ENCODE data around the gene SUPT5H. TPM values are rescaled to one million over a fixed set of nuclear protein-coding genes. Genes with fewer than 3 reads are reported as not detected.
"Not testable (repeated sequence)": the region's sequence is repeated elsewhere in the genome, so short reads cannot be mapped to it uniquely, and the experiment has no call there.

The SUPT5H gene
- total RNA-seq, 2 experiments from 2014 or later, result 144 to 150 TPM

GRCh38 chr19:39463403-39463802 is 18.0 kb downstream of the SUPT5H start:
- Mint-ChIP-seq H3K36me3 (ENCODE audit: low read depth) (peaks cover 50% of the 10 kb centered on the region), H3K4me1 (no peaks in the 10 kb centered on the region), H3K27ac (no peak overlapping the region), H3K27me3 (no peaks in the 10 kb centered on the region), H3K9me3 (no peaks in the 10 kb centered on the region), H3K4me3 (no peak overlapping the region)
- CTCF ChIA-PET, result interaction anchor here (1.4 kb wide), 2 partner anchors 11 to 17 kb away, joined by 3 to 4 read pairs; partner anchors contain the start of gene TIMM50
- POLR2A ChIA-PET, result no interaction called here
- no peak for DNase-seq

- no peak overlapping the region for H3K27ac Mint-ChIP-seq
- POLR2A ChIA-PET, result no interaction called here
- H3K4me1 Mint-ChIP-seq, result no peaks in the 10 kb centered on the region
- no peaks in the 10 kb centered on the region for H3K27me3 Mint-ChIP-seq
- CTCF ChIA-PET, result interaction anchor here (1.1 to 1.4 kb wide), 2 partner anchors 8 to 68 kb away, joined by 3 to 6 read pairs; no protein-coding TSS in a partner anchor
- DNase-seq, result no peak
- no peak overlapping the region for H3K4me3 Mint-ChIP-seq
- H3K36me3 Mint-ChIP-seq (ENCODE audit: low read depth), result peaks cover 48% of the 10 kb centered on the region
- H3K9me3 Mint-ChIP-seq, result no peaks in the 10 kb centered on the region
Measured at GRCh38 chr19:39465956-39466747, 20.8 kb downstream of the SUPT5H start.

- DNase-seq, result no peak
- H3K27me3 Mint-ChIP-seq, result no peaks in the 10 kb centered on the region
- H3K9me3 Mint-ChIP-seq, result no peaks in the 10 kb centered on the region
- H3K4me1 Mint-ChIP-seq, result peaks cover 4% of the 10 kb centered on the region
- CTCF ChIA-PET, result no interaction called here
- H3K4me3 Mint-ChIP-seq, result no peak overlapping the region
- POLR2A ChIA-PET, result no interaction called here
- peaks cover 51% of the 10 kb centered on the region for H3K36me3 Mint-ChIP-seq (ENCODE audit: low read depth)
- peak overlapping the region; percentile 38 for H3K27ac Mint-ChIP-seq
Measured at GRCh38 chr19:39467941-39468340, 22.6 kb downstream of the SUPT5H start.

- no peaks in the 10 kb centered on the region for H3K27me3 Mint-ChIP-seq
- peaks cover 5% of the 10 kb centered on the region for H3K4me1 Mint-ChIP-seq
- H3K4me3 Mint-ChIP-seq, result no peak overlapping the region
- H3K36me3 Mint-ChIP-seq (ENCODE audit: low read depth), result peaks cover 55% of the 10 kb centered on the region
- DNase-seq, result no peak
- ChIA-PET POLR2A (interaction anchor here (0.6 kb wide), 1 partner anchor 40 kb away, joined by 3 read pairs; no protein-coding TSS in a partner anchor), CTCF (interaction anchor here (0.8 kb wide), 1 partner anchor 372 kb away, joined by 3 read pairs; no protein-coding TSS in a partner anchor)
- H3K27ac Mint-ChIP-seq, result no peak overlapping the region
- H3K9me3 Mint-ChIP-seq, result no peaks in the 10 kb centered on the region
Measured at GRCh38 chr19:39469036-39469435, 23.7 kb downstream of the SUPT5H start.

GRCh38 chr19:39469567-39469966 is 24.2 kb downstream of the SUPT5H start:
- CTCF ChIA-PET, result interaction anchor here (0.6 to 0.8 kb wide), 2 partner anchors 63 to 372 kb away, joined by 3 read pairs; partner anchors contain the start of gene EID2B
- no peaks in the 10 kb centered on the region for H3K27me3 Mint-ChIP-seq
- H3K9me3 Mint-ChIP-seq, result no peaks in the 10 kb centered on the region
- POLR2A ChIA-PET, result interaction anchor here (0.6 kb wide), 1 partner anchor 41 kb away, joined by 3 read pairs; no protein-coding TSS in a partner anchor
- peak overlapping the region; percentile 56 for H3K27ac Mint-ChIP-seq
- DNase-seq, result no peak
- H3K4me1 Mint-ChIP-seq, result peaks cover 7% of the 10 kb centered on the region
- no peak overlapping the region for H3K4me3 Mint-ChIP-seq
- peaks cover 59% of the 10 kb centered on the region for H3K36me3 Mint-ChIP-seq (ENCODE audit: low read depth)

GRCh38 chr19:39470724-39471339 is 25.4 kb downstream of the SUPT5H start:
- DNase-seq, result no peak
- Mint-ChIP-seq H3K27ac (no peak overlapping the region), H3K9me3 (no peaks in the 10 kb centered on the region), H3K27me3 (no peaks in the 10 kb centered on the region), H3K36me3 (ENCODE audit: low read depth) (peaks cover 56% of the 10 kb centered on the region), H3K4me3 (no peak overlapping the region), H3K4me1 (peaks cover 7% of the 10 kb centered on the region)
- ChIA-PET POLR2A (no interaction called here), CTCF (no interaction called here)

GRCh38 chr19:39471756-39472536 is 26.6 kb downstream of the SUPT5H start:
- no peaks in the 10 kb centered on the region for H3K27me3 Mint-ChIP-seq
- no peak overlapping the region for H3K4me3 Mint-ChIP-seq
- ChIA-PET CTCF (no interaction called here), POLR2A (no interaction called here)
- peak overlapping the region; percentile 21 for H3K27ac Mint-ChIP-seq
- H3K36me3 Mint-ChIP-seq (ENCODE audit: low read depth), result peaks cover 56% of the 10 kb centered on the region
- no peak for DNase-seq
- no peaks in the 10 kb centered on the region for H3K9me3 Mint-ChIP-seq
- H3K4me1 Mint-ChIP-seq, result peaks cover 7% of the 10 kb centered on the region

GRCh38 chr19:39472746-39473442 is 27.5 kb downstream of the SUPT5H start:
- H3K4me3 Mint-ChIP-seq, result no peak overlapping the region
- no peaks in the 10 kb centered on the region for H3K9me3 Mint-ChIP-seq
- H3K27ac Mint-ChIP-seq, result no peak overlapping the region
- no peaks in the 10 kb centered on the region for H3K27me3 Mint-ChIP-seq
- POLR2A ChIA-PET, result no interaction called here
- CTCF ChIA-PET, result interaction anchor here (1.6 to 2.0 kb wide), 2 partner anchors 12 to 26 kb away, joined by 4 read pairs; no protein-coding TSS in a partner anchor
- no peak for DNase-seq
- H3K36me3 Mint-ChIP-seq (ENCODE audit: low read depth), result peaks cover 58% of the 10 kb centered on the region
- peaks cover 7% of the 10 kb centered on the region for H3K4me1 Mint-ChIP-seq

- Mint-ChIP-seq H3K27ac (no peak overlapping the region), H3K27me3 (no peaks in the 10 kb centered on the region), H3K36me3 (ENCODE audit: low read depth) (peaks cover 58% of the 10 kb centered on the region), H3K9me3 (no peaks in the 10 kb centered on the region), H3K4me1 (peaks cover 9% of the 10 kb centered on the region), H3K4me3 (no peak overlapping the region)
- no peak for DNase-seq
- POLR2A ChIA-PET, result no interaction called here
- CTCF ChIA-PET, result interaction anchor here (0.7 to 2.0 kb wide), 10 partner anchors 8 to 63 kb away, joined by 3 to 7 read pairs (median 4); no protein-coding TSS in a partner anchor
Measured at GRCh38 chr19:39473443-39473960, 28.1 kb downstream of the SUPT5H start.

- H3K27me3 Mint-ChIP-seq, result no peaks in the 10 kb centered on the region
- ChIA-PET POLR2A (no interaction called here), CTCF (interaction anchor here (0.7 to 2.0 kb wide), 15 partner anchors 8 to 76 kb away, joined by 3 to 7 read pairs (median 4); partner anchors contain the start of gene EID2B)
- DNase-seq, result peak; percentile 76
- H3K36me3 Mint-ChIP-seq (ENCODE audit: low read depth), result peaks cover 54% of the 10 kb centered on the region
- H3K4me1 Mint-ChIP-seq, result peaks cover 11% of the 10 kb centered on the region
- H3K9me3 Mint-ChIP-seq, result no peaks in the 10 kb centered on the region
- H3K4me3 Mint-ChIP-seq, result no peak overlapping the region
- no peak overlapping the region for H3K27ac Mint-ChIP-seq
Measured at GRCh38 chr19:39474139-39474620, 28.8 kb downstream of the SUPT5H start.

- Mint-ChIP-seq H3K27me3 (no peaks in the 10 kb centered on the region), H3K4me3 (no peak overlapping the region), H3K4me1 (peaks cover 23% of the 10 kb centered on the region), H3K9me3 (no peaks in the 10 kb centered on the region), H3K36me3 (ENCODE audit: low read depth) (peaks cover 39% of the 10 kb centered on the region), H3K27ac (no peak overlapping the region)
- ChIA-PET POLR2A (no interaction called here), CTCF (interaction anchor here (1.2 kb wide), 1 partner anchor 33 kb away, joined by 3 read pairs; no protein-coding TSS in a partner anchor)
- DNase-seq, result no peak
Measured at GRCh38 chr19:39475748-39476147, 30.4 kb downstream of the SUPT5H start.

- peaks cover 37% of the 10 kb centered on the region for H3K4me1 Mint-ChIP-seq
Measured at GRCh38 chr19:39479319-39479801, 34.0 kb downstream of the SUPT5H start.

More at GRCh38 chr19:39479319-39479801, 34.0 kb downstream of the SUPT5H start:
- H3K27me3 Mint-ChIP-seq, H3K27ac Mint-ChIP-seq, CTCF ChIA-PET, POLR2A ChIA-PET, H3K9me3 Mint-ChIP-seq, DNase-seq: not testable (repeated sequence)
- Mint-ChIP-seq H3K36me3 (ENCODE audit: low read depth) (peaks cover 23% of the 10 kb centered on the region), H3K4me3 (peak overlapping the region; percentile 83)

Data from activated CD4-positive, alpha-beta T cell treated with anti-CD3 and anti-CD28 coated beads, Interleukin-2, amount 10 ng/mL, durations not matched to agents 7 days and 5 days (primary cell).